Stimulated activated CD8-positive, alpha-beta memory T cell treated with anti-CD3 and anti-CD28 coated beads, Interleukin-4, amount 100 ng/mL, for 1 hour (primary cell): ENCODE results near the gene TNFRSF4.
A peak's percentile ranks its signal among the peaks of the same experiment; 100 is the strongest.
"Not testable (repeated sequence)": the region's sequence is repeated elsewhere in the genome, so short reads cannot be mapped to it uniquely, and the experiment has no call there.

Experiments used
- DNase-seq, 2 donors: peaks; one replicate each; pipeline ENCODE4 v3.0.0-alpha.2; 2020; ENCODE audit warnings: low read depth in 2 of 2, low spot score in 1 of 2

The TNFRSF4 gene

DNA sequence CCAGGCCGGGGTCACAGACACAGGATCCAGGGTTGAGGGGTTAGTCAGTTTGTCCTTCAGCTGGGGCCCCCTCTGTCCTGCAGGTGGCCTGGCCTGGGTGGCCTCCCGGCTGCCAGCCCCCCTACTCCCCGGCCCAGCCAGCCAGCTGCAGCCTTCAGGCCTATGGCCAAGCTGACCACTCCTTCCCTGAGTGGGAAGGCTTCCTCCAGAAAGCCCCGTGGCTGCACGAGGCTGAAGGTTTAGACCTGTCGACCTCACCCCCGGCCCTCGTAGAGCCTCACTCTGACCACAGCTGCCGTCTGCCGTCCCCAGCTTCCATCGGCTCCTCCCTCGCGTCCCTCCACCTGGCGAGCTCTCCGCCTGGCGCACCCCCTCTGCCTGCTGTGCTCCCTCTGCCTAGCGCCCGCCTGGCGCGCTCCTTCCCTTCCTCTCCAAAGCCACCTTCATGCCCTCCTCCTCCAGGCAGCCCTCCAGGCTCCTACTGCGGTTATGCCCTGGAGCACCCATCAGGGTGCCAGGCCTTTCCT lies 30.7 kb downstream of the TNFRSF4 start:
- no peak for DNase-seq

DNA sequence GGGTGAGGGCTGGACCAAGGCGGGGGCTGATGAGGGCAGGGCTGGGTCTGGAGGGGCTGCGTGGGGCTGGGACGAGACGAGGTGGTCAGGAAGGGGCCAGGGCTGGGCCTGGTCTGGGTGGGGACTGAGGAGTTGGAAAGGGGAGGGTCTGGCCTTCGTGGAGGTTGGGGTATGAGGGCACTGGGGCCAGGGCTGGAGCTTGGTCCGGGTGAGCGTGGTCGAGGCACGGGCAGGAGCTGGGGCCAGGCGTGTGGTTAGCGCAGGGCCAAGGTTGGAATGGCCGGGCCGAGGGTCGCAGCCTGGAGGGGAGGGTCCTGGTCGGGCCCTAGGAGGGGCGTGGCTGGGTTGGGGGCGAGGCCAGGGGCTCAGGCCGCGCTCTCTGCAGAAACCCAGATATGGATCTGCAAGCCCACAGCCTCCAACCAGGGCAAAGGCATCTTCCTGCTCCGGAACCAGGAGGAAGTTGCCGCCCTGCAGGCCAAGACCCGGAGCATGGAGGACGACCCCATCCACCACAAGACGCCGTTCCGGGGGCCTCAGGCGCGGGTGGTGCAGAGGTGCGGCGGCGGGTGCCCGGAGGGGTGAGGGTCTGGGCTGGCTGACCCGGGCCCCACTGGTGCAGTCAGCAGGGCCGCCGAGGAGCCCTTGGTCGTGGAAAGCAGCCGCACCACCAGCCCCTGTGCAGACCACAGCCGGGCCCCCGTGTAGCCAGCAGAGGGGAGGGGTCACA lies 31.3 kb downstream of the TNFRSF4 start:
- DNase-seq: no peak

DNA sequence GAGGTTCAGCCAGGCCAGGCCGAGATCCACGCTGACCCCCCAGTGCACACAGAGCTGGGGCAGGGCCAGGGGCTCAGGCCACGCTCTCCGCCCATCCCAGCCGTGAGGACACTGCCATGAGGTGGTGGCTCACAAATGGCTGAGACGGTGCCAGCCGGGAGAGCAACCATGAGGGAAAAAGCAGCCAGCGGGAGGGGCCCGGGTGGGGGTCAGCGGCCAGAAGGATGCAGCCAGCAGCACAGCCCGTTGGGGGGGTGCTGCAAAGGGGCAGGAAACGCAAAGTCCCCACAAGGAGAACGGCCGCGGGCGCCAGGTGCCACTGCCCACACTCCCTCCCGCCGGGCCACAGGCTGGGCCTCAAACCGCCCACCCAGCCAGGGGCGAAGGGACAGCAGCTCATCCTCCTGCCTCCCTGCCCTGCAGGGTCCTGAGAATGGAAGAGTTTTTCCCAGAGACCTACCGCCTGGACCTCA lies 32.0 kb downstream of the TNFRSF4 start:
- no peak for DNase-seq

DNA sequence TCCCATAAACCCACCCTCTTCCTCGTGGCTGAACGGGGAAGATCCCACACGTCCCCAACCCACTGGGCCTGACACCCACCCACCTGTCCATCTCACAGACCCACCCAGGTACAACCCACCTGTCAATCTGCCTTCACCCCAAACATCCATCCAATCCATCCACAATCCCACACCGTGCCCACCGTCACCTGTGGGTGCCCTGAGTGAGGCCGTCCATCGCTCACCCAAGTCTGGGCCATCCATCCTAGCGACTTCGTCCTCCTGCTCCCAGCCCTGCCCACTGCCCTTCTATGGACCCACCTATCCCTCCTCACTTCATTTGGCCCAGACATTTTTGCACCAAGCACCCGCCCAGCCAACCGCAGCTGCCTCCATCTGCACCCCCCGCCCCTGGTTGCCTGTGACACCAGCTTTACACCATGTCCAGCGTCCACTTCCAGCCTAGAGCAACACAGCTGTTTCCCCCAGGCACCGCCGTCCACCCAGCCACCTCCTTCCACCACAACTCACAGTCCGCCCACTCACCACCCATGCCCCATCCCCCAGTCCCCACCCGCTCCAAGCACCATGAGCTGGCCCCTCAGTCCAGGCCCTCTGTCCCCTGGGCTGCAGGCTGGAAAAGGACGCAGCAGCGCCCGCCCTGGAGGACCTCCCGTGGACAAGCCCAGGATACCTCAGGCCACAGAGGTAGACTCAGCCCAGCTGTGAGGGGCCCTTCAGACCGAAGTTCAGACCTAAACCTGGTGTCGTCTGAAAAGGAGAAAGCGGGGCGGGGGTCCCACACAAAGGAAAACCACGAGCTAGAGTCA lies 32.6 kb downstream of the TNFRSF4 start:
- DNase-seq: no peak

DNA sequence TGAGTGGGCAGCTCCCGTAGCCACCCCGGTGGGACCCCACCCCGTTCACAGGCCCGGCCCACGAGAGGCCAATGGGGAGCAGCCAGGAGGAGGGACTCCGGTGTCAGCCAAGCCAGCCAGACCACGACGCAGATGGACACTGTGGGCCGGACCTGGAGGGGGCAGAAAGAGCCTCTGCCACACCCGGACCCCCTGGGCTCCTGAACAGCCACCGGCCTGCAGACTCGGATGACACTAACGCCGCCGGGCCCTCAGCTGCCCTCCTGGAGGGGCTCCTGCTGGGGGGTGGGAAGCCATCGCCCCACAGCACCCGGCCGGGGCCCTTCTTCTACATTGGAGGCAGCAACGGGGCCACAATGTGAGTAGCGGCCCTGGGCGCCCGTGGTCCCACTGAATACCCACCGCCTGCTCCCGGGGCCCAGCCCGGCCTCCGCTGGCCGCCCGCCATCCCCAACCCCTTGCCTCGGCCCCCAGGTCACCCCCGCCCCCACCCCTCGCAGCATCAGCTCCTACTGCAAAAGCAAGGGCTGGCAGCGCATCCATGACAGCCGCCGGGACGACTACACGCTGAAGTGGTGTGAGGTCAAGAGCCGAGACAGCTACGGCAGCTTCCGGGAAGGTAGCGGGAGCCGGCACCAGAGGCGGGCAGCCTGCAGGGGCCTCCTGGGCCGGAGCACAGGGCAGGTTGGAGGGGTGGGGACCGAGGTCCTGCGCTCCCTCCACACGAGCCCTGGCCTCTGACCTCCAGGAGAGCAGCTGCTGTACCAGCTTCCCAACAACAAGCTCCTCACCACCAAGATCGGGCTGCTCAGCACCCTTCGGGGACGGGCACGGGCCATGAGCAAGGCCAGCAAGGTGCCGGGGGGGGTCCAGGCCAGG lies 33.7 kb downstream of the TNFRSF4 start:
- DNase-seq: no peak

DNA sequence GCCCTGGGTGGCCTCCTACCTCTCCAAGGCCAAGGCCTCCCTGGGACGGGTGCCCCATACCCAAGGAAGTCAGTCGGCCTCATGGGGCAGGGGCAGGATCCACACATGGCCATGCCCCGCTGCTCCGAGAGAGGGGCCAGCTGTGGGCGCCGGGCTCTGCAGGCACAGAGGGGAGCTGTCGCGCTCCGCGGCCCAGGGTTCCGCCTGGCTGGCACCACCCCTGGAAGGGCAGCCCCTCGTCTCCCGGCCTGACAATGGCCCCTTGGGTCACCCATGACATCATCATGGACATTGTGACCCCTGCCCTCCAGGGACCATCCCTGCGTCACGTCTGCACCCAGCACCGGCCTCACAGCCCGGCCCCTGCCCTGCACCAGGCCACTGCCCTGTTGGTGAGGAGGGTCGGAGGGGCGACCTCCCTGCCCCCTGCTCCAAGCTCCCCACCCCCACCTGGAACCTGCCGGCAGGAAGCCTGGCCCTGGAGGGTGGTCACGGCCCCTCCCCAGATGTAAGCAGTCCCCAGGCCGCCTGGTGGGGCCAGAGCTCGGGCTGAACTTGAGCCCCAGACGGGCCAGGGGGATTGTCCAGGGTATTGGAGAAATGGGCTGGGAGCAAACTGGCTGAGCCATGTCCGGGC lies 34.5 kb downstream of the TNFRSF4 start:
- DNase-seq: no peak

DNA sequence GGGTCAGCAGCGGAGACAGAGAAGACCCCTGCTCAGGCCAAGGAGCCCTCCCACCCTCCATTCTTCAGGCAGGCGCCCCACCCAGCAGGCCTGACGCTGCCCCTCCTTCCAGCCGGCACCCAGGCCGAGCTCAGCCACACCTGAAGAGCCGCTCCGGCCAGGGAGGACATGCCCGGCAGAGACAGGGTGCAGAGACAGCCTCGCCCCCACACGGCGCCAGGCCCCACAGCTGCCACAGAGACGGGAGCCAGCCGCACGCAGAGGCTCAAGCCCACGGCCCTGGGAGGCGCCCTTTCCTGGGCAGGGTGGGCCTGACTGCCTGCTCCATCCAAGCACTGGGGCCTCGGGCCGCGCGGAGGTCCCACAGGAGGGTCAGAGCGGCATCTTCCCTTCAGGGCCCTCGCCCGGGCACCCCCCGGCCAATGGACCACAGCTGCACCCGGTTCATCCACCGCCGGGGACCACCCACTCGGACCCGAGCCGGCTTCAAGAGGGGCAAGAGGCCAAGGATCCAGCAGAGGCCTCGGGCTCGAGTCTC lies 35.1 kb downstream of the TNFRSF4 start:
- DNase-seq: no peak

DNA sequence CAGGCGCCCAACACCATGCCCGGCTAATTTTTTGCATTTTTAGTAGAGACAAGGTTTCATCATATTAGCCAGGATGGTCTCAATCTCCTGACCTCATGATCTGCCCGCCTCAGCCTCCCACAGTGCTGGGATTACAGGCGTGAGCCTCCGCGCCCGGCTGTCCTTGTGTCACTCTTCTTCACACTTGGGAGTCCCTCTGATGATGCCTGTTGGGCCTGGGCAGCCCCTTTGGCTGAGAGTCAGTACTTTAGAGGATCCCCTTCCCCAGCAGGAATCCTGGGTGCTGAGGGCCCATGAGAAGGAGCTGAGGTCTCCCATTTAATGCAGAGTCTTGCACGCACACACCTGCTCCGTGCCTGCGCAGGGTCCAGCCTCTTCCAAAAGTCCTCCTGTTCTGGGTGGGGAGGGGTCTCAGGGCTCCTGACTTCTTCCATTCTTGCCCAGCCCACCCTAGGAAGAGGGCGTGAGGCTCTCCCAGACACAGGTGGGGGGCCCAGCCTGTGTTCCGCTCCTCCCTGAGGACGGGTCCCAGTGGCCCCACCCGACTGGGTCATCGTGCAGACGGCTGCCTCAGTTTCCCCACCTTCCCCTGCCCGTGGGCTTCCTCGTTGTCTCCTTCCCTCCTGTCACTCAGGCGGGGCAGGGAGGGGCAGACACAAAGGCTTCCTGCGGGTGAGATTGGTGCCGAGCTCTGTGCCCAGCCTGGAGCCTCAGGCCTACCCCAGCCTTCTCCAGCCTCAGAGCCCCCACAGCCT lies 36.3 kb downstream of the TNFRSF4 start:
- DNase-seq: no peak

DNA sequence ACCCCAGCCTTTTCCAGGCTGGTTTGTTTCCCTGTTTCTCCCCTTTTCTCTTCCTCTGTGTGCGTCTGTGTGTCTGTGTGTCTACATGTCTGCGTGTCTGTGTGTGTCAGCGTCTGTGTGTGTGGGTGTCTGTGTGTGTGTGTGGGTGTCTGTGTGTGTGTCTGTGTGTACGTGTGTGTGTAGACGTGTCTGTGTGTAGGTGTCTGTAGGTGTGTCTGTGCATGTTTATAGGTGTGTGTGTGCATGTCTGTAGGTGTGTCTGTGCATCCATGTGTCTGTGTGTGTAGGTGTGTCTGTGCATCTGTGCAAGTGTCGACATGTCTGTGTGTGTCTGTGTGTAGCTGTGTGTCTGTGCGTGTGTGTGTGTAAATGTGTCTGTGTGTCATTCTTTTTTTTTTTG lies 37.0 kb downstream of the TNFRSF4 start:
- DNase-seq: no peak

DNA sequence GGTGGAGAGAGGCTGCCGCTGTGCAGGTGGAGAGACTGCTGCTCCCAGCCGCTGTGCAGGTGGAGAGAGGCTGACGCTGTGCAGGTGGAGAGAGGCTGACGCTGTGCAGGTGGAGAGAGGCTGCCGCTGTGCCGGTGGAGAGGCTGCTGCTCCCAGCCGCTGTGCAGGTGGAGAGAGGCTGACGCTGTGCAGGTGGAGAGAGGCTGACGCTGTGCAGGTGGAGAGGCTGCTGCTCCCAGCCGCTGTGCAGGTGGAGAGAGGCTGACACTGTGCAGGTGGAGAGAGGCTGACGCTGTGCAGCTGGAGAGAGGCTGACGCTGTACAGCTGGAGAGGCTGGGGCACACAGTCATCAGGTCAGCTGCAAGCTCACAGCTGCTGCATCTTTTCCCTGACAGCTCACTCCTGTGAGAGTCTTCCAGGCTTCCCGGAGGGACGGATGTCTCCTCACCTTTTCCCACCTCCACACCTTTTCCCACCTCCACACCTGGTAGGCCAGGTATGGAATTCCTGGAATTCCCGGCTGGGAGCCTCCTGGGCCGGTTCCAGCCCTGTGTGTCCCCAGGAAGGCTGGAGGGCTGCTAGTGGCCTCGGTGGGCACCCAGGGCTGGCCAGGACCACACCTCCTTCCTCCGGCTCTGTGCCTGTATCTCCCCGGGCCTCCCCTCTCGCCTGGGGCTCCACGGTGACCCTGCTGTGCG lies 37.7 kb downstream of the TNFRSF4 start:
- not testable (repeated sequence) for DNase-seq

DNA sequence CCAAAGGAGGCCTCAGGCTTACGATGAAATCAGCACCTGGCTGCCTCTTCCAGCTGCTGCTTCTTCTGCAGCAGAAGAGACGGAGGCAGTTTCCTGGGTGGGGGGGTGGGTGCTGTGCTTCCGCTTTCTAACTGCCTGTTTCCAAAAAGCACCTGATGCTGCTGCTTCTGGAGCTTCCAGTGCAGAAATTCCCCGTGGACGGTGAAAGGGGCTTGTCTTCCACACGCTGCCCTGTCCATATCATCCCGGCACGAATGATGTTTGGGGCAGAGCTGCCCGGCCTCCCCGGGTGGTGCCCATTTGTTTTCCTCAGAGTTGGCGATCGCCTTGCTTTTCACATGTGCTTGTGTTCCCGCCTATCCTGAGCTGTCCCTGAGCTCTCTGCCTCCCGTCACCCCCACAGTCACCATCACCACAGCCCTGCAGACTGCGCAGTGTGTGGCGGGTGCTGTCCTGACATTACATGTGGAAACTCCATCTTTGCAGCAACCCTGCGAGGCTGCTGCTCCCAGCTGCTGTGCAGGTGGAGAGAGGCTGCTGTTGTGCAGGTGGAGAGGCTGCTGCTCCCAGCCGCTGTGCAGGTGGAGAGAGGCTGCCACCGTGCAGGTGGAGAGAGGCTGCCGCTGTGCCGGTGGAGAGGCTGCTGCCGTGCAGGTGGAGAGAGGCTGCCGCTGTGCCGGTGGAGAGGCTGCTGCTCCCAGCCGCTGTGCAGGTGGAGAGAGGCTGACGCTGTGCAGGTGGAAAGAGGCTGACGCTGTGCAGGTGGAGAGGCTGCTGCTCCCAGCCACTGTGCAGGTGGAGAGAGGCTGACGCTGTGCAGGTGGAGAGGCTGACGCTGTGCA lies 38.5 kb downstream of the TNFRSF4 start:
- DNase-seq: no peak

DNA sequence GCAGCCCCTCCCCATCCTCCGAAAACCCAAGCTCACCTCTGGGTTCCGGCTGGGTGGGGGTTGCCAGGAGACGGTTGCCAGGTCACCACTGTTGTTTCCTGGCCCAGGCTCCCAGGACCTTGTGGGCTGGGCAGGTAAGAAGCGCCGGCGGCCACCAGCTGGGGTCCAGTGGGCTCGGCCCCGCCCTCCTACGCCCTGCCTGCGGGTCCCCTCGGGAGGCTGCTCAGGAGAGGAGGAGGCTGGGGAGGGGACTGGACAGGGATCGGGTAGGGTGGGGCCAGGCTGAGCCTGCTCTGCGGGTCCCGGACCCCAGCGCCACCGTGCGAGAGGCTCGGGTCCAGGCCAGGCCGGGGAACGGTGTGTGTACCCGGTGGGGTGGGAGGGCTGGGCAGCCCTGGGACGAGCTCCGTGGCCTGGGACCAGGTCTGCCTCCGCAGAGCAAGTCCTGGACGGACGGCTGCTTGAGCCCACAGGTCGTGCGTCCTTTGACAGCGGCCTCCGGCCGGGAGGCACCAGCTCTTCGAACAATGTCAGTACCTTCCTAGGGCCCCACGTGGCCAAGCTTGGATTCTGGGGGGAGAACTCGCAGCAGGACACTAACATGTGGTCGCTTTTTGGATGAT lies 40.0 kb downstream of the TNFRSF4 start, which contains the start of gene TTLL10:
TTLL10 (plus strand) TSS at position 88 of the 623 bp plus-strand sequence. CDS start 5,336 bp downstream, outside the sequence.
- DNase-seq: peak in 1 of 2 donors; percentile 25

DNA sequence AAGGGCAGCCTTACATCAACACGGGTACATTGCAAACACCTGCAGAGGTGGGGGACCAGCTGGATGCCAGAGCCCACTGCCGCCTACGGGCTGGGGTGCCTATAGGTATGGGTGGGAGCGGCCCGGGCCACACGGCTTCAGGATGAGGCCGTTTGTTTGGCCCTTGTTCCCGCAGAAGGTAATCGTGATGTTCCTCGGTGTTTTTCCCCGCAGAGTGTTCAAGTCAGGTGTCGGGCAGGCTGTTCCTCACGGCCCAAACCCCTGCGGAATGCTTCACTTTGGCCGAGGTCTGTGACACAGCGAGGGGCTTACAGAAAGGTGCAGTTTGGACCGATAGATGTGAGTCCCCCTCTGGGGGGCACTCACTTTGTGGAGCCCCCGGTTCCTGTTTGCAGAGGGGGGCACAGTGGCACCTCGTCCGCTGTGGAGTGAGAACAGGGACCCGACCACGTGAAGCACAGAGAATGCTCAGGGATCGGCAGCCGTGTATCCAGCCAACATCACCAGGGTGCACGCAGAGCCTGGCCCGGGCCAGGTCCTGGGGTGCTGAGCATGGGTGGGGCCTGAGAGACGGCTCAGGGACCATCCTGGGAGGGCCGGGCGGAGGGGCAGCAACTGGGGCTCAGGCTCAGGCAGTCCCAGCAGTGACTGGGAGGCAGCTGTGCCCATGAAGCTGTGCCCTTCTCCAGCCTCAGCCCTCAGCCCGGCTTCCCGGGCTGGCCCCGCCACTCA lies 40.7 kb downstream of the TNFRSF4 start:
- no peak for DNase-seq

DNA sequence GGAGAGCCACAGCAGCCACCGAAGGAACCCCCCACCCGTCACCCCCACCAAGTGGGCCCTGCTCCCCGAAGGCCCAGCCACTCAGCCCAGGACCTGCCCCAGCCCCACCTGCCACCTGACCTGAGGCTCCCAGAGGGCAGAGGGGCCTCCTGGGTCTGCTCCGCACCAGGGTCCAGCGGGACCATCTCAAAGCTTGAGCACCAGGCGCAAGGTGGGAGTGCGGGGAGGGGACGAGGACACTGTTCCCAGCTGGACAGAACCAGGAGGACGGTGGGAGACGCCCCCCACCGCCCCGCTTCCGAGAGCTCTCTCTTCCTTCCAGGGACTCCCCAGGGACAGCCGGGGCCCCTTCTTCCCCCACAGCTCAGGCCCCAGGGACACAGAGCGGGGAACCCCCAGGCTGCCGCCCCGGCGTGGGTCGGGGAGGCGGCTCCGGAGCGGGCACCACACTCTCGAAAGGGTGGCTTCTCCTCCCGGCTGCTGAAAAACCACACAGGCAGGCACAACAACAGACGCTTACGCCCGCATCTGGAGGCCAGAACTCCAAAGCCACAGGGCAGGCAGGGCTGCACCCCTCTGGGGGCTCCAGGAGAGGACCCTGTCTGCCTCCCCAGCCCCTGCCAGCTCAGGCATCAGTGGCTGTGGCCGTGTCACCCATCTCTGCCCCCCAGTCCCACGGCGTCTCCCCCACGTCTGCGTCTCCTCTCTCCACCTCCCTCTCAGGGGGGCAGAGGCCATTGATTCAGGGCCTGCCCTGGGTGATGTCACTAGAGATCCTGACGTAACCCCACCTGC lies 42.2 kb downstream of the TNFRSF4 start:
- no peak for DNase-seq

DNA sequence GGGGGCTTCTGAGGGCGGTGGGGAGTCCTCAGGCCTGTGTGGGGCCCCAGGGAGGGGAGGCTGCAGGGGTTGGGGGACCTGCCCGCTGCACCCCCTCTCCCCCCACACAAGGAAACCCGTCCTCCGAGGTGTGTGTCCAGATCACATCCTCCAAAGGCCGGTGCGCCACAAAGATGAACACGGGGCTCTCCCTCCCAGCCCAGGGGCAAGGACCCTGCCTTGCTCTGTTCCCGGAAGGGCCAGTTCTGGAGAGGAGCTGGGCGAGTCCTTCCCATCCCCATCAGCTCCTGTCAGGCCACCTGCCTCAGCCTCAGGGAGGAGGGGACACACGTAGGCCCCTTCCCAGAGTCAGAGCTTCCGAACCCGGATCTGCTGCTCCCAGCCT lies 42.8 kb downstream of the TNFRSF4 start:
- DNase-seq: no peak
